NCI-H446 (cell line): ENCODE results near the gene MAN2A1.
A peak's percentile ranks its signal among the peaks of the same experiment; 100 is the strongest.
"Not testable (repeated sequence)": the region's sequence is repeated elsewhere in the genome, so short reads cannot be mapped to it uniquely, and the experiment has no call there.

Experiments
- DNase-seq, 2 experiments: peaks; one replicate each; lab custom pipeline; 2025; lab: John Stamatoyannopoulos, UW

MAN2A1 gene

DNA sequence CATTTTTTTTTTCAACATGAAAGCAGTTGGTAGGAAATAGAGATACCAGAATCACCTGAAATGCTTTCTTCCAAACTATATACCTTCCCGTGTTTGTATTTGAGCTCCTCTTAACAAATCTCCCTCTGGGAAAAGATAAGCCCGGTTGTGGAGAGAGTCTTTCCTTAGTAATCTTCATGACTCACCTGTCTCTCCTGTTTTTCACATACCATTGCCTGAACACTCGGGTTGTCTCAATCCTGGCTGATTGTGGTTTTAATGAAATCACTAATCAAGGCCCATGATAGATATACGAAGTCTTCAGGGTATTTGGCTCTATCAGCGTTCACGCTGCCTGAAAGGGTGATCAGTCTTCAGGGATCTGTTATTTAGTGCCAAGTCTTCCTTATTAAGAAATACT, 136.7 kb downstream of the MAN2A1 start:
- DNase-seq = no peak

DNA sequence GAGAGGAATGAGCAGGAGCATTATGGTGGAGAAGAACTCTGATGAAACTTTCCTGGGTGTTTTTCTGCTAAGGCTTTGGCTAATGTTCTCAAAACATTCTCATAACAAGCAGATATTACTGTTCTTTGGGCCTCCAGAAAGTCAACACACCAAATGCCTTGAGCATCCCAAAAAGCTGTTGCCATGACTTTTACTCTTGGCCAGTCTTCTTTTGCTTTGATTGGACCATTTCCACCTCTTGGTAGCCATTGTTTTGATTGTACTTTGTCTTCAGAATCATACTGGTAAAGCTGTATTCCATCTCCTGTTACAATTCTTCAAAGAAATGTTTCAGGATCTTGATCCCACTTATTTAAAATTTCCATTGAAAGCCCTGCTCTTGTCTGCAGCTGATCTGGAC, 139.6 kb downstream of the MAN2A1 start:
- no peak for DNase-seq

DNA sequence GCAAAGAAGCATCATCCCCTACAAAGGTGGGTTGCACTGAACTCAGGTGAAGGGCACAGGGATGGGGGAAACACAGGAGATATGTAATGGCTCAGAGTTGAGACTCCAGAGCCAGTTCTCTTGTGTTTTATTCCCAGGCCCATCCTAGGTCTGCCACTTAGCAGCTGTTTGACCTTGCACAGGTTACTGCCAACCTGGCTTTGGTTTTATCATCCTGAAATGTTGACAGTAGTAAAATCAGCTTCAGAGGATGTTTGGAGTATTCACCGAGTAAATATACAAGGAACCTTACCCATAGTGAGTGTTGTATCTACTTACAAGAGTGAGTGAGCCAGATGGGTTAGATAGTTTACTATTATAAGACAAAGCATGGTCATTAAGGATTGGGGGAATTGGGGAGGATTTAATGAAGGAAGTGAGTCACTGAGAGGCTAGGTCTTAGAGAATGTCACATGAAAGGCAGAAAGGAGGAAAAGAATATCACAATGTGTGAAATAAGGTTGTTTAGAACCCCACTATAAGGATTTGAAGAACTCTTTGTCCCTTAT, 141.3 kb downstream of the MAN2A1 start:
- DNase-seq = no peak

DNA sequence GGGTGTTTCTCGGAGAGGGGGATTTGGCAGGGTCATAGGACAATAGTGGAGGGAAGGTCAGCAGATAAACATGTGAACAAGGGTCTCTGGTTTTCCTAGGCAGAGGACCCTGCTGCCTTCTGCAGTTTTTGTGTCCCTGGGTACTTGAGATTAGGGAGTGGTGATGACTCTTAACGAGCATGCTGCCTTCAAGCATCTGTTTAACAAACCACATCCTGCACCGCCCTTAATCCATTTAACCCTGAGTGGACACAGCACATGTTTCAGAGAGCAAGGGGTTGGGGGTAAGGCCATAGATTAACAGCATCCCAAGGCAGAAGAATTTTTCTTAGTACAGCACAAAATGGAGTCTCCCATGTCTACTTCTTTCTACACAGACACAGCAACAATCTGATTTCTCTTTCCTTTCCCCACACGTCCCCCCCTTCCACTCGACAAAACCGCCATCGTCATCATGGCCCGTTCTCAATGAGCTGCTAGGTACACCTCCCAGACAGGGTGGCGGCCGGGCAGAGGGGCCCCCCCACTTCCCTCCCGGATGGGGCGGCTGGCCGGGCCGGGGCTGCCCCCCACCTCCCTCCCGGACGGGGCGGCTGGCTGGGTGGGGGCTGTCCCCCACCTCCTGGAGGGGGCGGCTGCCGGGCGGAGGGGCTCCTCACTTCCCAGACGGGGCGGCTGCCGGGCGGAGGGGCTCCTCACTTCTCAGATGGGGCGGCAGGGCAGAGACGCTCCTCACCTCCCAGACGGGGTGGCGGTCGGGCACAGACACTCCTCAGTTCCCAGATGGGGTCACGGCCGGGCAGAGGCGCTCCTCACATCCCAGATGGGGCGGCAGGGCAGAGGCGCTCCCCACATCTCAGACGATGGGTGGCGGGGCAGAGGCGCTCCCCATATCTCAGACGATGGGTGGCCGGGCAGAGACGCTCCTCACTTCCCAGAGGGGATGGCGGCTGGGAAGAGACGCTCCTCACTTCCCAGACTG, 142.8 kb downstream of the MAN2A1 start:
- DNase-seq = not testable (repeated sequence)

DNA sequence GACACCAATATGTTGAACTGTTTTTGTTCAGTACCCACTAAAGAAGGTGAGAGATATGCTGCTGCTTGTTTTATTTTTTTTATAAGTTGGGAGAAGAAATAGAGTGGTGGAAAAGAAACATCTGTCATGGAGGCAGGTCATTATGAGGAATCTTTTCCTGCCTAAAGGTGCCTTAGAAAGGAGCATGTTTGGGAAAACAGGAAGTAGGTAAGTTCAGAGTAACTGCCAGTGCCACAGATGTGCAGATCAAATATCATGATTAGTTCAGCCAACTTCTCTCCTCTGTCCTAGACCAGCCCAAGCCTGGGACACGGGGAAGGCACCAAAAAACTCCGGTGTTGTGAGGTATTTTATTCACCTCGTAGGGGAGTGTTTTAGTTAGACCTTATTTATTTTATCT, 144.2 kb downstream of the MAN2A1 start:
- DNase-seq = no peak

DNA sequence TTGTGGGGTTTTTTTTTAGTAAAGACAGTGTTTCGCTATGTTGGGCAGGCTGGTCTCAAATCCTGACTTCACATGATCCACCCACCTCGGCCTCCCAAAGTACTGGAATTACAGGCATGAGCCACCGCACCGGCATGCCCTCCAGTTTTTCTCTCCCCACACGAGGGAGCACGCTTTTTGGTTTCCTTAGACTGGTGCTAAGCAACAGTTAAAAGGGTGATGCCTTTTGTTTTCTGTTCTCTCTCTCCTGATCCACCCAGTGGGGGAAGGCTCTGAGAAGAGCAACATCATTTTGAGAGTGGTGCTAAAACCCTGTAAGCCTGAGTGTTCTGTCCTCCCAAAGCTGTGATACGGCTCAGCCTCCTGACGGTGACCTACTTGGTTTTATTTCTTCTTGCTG, 146.6 kb downstream of the MAN2A1 start:
- no peak for DNase-seq

DNA sequence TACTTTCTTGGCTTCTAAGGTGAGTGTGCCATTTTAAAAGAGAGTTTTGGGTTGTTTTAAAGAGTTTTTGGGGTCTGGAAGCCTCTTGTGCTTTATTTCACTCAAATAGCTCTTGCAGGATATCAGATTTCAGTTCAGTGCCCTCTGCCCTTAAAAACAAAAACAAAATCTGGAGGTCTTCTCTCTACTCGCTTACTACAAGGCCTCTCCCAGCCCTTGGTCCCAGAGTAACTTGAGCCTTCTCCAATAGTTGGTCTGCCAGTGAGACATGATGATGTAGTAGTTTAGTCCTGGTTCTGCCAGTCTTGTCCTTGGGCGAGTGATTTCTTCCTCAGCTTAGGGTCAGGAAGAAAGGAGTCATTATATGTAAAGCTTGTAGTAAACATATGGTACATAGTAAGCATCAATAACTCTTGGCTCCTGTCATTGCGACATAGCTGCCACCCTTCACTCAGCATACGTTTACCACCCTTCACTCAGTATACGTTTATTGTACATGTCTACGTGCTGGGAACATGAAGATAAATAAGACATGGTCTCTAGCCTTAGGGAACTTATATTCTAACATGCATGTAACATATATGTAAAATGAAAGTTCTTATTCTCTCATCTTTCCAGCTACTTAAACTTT, 147.6 kb downstream of the MAN2A1 start:
- DNase-seq = no peak

DNA sequence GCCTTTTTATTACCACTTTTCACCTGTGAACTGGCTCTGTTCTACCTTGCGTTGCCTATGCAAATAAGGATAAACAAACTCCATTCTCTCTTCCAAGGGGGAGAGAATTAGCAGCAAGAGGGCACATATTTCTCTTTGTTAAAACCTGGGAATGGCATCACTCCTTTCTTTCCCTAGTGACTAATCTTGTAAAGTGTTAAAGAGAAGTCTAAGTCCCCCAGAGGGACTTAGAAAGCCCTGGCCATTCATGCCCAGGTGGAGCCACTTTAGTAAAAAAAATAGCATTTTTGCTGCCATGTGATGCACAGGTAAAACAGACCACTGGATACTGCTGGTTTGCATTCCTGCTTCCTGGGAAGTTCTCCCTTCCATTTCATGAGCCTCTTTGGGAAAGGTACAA, 148.4 kb downstream of the MAN2A1 start:
- DNase-seq = no peak

DNA sequence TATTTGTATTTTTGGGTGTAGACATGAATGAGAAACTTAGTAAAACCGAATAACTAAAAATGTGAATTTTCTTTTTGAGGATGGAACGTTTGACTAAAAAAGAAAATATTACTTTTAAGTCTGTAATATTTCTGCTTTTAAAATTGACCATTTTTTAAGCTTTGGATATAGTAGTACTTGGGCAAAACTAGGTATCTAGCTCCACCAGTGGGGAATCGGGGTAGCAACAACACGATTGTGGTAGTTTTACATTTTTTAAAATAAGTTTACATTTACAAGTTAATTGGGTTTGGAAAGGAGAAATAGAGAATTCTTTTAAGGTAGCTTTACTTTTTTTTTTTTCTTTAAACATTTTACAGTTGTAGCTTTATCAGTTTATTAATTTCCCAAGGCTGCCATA, 154.4 kb downstream of the MAN2A1 start:
- DNase-seq = no peak

DNA sequence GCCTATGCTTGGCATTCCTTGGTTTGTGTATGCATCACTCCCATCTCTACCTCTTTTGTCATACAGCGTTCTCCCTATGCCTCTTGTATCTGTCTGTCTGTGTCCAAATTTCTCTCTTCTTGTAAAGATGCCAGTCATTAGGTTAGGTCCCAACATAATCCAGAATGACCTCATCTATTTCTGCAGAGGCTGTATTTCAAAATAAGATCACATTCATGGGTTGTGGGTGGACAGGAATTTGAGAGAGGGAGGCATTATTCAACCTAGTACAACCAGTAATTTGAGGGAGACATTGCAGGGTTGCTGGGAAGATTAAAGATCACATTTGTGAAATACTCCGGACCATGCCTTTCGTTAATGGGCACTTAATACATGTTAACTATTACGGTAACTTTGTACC, 155.0 kb downstream of the MAN2A1 start:
- no peak for DNase-seq

DNA sequence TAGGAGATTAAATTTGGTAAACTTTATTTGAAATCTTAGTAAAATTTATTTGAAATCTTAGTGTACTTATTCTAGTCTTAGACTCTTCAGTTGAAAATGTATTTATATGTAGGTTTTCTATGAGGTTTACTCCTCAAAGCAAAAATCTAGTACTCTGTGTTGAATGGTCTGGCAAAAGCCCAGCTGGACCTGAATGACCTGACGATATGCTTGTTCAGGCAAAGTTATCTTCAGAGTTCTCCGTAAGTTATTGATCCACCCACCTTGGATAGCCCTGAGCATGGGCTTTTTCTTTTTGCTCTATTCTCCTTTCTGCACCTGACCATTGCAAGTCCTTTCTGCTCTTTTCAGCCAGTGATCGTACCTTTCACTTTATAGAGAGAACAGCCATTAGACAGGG, 158.4 kb downstream of the MAN2A1 start:
- DNase-seq = no peak

DNA sequence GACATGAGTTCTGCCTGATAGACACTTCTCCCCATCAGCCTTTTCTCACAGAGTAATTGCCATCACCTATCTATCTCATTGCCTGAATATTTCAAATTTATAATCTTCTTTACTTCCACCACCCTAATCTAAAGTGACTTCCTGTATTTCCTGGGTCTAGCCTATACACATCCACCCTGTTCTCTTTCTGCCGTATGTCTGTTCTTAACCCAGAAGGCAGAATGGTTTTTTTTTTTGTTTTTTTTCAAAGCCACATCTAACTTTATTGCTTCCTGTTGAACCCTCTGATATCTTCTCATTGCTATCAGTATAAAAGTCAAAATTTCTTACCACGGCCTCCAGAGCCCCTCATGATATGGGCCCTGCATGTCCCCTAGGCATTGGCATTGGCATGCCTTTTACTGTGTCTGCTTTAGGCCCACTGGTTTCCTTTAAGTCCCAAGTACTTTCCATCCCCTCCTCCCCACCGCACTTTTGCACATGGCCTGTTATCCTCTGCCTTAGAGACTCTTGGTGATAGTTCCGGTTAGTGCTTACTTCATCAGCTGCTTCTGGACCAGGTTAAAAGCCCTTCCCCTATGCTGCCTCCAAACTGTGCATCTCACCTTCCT, 159.9 kb downstream of the MAN2A1 start:
- no peak for DNase-seq

DNA sequence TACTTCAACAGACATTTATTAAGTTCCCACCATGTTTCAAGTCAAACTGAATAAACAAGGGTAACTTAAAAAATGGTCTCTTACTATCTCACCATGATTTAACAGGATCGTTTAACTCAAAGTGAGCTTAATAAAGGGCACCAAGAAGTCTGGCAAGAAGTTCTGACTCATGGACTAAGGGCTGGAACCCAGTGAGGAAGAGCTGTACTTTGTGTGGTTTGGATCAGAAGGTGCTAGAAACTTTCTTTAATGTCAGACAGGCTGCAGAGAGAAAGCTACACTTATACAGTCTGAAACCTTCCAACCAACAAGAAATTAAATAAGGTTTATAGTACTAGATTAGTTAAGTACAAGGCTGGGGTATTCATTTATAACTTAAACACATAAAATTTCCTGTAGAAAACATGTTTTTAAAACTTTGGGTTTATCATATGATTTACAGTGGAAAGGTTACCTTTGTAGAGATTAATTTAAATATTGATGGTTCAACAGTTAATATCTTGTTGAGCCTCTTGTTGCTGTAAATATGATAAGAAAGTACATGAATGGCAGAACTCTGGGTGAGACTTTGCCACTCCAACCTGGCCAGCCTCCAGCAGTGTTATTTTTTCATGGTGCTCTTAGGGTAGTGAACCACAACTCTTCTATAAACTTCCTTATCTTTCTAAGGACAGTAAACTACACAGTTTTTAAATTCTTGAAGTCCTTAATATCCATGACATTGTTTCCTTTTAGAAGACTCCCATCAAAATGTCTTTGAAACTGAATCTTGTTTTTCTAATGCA, 162.8 kb downstream of the MAN2A1 start:
- no peak for DNase-seq

DNA sequence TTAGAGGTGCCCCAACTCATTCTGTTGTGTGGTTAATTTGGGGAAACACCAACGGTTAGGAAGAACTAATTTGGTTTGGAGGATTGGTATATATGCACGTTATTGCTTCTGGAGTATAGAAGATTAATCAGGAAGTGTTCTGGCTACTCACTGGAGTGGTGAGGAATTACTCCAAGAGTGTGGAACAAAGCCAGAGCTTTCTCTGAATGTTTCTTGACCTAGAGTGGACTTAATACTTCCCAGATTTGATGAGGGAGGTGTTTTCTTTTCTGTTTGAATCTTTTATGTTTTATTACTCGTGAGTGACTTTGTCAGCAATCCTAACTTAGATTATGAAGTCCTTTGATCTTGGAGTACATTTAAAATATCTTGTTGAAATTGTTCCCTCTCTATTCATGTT, 163.7 kb downstream of the MAN2A1 start:
- DNase-seq = no peak

DNA sequence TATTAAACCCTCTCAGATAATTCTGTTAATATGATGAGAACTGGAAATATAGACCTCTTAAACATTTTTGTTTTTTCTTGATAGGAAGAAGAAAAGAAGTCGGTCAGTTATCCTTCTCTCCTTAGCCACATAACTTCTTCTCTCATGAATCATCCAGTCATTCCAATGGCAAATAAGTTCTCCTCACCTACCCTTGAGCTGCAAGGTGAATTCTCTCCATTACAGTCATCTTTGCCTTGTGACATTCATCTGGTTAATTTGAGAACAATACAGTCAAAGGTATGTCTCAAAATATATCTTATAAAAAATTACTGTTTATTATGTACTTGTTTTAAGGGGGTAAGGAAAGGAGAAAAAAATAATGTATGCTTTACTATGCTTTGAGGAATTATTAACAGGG, 165.3 kb downstream of the MAN2A1 start:
- DNase-seq = no peak

DNA sequence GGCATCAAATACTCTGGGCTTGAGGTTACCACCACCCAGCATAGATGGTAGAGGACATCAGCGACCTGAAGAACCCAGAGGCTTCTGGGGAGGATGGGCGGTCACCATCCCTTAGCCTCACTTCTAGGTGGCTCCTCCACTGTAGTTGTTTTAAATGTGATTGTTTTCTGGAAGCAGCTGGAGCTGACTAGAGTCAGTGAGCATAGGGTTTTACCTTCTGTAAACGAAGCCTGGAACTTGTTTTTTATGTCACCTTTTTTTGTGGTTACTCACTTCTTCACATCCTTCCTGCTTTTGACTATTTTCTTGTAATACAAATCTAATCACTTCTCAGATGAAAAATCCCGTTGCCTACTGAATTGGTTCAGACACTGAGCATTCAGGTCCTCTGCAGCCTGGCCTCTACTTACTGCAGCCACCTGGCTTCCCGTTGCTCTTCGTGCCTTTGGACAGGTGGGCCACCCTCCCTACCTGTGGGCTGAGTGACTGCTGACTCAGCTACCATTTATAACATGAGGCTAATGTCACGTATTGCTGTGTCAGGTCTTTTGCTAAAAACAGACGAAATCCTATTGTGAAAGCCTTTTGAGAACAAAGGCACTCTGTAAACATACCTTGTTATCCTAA, 167.8 kb downstream of the MAN2A1 start:
- DNase-seq = no peak

DNA sequence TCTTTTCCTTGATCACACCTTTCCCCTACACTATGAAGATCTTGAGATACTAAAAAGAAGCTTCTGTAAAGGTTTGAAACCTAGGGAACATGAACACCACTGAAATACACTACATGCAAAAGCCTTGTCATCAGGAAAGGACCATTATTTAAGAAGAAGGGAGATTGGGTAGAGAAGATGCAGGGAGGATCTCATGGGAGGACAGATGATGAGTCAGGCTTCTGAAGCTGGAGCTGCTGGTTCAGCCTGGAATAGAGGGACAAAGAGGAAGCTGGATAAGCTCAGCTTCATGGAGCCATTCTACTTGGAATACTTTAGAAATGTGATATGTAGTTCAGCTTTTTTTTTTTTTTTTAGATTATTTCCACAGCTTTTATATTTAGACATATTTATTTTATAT, 169.8 kb downstream of the MAN2A1 start:
- DNase-seq = no peak

DNA sequence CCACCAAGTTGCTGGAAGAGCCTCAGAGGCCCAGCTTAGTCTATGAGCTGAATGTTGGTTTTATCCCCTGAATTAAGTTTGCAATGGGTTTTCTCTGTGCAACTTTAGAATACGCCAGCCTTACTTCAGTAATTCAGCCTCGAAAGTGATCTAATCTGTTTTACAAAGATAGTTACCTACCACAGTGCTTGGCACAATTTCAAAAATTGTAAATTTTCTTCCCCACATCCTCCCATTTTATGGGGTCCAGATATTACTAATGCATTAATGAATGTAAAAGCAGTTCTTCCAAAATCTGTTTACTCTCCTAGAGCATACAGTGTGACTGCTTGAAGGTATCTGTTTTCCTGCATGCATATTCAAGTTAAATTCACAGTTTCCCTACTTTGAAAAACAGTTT, 172.6 kb downstream of the MAN2A1 start:
- DNase-seq = no peak

DNA sequence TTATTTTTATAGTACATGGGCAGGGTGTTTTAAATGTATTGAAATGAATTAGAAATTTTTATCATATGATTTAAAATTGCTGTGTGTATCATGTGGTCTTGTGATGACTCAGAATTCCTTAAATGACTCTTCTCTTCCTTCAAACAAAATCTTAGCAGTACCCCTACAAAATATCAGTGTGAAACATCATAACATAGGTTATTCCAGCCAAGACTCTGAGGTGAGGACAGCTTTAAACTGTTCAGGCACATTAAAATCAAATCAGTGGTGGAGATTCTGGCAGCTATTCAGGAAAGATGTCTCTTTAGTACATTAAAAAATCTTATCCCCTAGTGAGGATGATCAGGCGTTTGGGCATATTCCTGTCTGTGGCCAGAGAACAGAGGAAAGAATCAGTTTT, 174.0 kb downstream of the MAN2A1 start:
- DNase-seq = peak in 1 of 2 experiments; percentile 38

DNA sequence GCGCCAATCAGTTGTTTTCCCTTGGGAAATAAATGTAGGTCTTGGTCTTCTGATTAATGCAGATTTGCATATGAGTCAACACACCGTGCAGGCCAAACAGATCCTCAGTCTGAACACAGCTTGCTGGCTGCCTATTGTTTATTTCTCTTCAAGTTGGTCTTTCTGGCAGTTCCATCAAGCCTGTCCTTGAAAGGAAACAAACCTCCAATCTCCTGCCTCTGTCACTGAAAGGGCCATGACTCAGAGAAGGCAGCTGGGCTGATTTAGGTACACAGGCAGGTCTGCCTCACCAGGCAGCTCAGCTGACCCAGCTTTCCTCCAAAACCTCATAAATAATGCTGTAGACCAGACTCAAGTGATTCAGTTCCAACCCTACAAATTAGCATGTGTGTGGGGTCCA, 175.9 kb downstream of the MAN2A1 start:
- DNase-seq = peak in 1 of 2 experiments; percentile 62

DNA sequence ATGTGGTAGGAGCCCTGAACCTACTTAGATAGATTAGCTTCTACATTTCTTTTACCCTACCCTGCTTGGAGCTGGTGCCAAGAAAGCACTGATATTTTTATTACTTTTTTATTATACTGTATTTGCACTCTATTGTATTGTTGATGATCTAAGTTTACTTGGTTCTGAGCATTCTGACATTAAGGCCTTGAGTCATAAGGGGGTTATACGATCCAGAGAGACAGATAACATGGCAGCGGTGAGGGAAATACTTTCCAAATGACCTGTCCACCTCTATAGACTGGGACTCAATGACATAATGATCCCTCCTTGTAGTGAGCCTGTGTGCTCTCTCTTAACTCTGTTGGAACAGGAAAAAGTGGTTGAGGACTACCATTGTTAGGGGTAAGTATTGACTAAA, 176.3 kb downstream of the MAN2A1 start:
- DNase-seq = no peak
